HEK293T (cell line): ENCODE data around the gene VEZF1.

ENCODE experiments used
- ARNT ChIP-seq: fragments of 450-650 bp; IDR thresholded peaks from 2 replicates; pipeline ENCODE4 v1.6.1; 2017; ENCODE audit warnings: mild to moderate bottlenecking
- ELF4 ChIP-seq: fragments of 450-650 bp; IDR thresholded peaks from 2 replicates; pipeline ENCODE4 v1.6.1; 2017; ENCODE audit warnings: antibody characterized with exemption
- FOXA1 ChIP-seq: fragments of 450-650 bp; IDR thresholded peaks from 2 replicates; pipeline ENCODE4 v1.6.1; 2016; ENCODE audit warnings: mild to moderate bottlenecking
- FOXM1 ChIP-seq: fragments of 450-650 bp; IDR thresholded peaks from 2 replicates; pipeline ENCODE4 v1.6.1; 2017; ENCODE audit warnings: mild to moderate bottlenecking, borderline replicate concordance
- PKNOX1 ChIP-seq: fragments of 450-650 bp; IDR thresholded peaks from 2 replicates; pipeline ENCODE4 v1.6.1; 2016
- SP1 ChIP-seq: fragments of 450-650 bp; IDR thresholded peaks from 2 replicates; pipeline ENCODE4 v1.6.1; 2017
- SUZ12 ChIP-seq: fragments of 450-650 bp; IDR thresholded peaks from 2 replicates; pipeline ENCODE4 v1.6.1; 2016; ENCODE audit warnings: mild to moderate bottlenecking
- TARDBP ChIP-seq: fragments of 450-650 bp; IDR thresholded peaks from 2 replicates; pipeline ENCODE4 v1.6.1; 2016

GRCh38 chr17:57931488-57932137, 56.4 kb downstream of the VEZF1 start:
- TF ChIP-seq FOXM1 (no peak), SUZ12 (no peak), PKNOX1 (no peak), ARNT (no peak), FOXA1 (no peak), SP1 (no peak), ELF4 (no peak), TARDBP (no peak)
